GM21619 (cell line): ENCODE measurements around the gene PARPBP.
"Not testable (repeated sequence)": the region's sequence is repeated elsewhere in the genome, so short reads cannot be mapped to it uniquely, and the experiment has no call there.

Experiments used
- ATAC-seq: cut with Tn5 transposase; IDR thresholded peaks from one replicate; pipeline ENCODE4 v1.9.1; 2021; ENCODE audit not compliant: unreplicated experiment

The PARPBP gene

DNA sequence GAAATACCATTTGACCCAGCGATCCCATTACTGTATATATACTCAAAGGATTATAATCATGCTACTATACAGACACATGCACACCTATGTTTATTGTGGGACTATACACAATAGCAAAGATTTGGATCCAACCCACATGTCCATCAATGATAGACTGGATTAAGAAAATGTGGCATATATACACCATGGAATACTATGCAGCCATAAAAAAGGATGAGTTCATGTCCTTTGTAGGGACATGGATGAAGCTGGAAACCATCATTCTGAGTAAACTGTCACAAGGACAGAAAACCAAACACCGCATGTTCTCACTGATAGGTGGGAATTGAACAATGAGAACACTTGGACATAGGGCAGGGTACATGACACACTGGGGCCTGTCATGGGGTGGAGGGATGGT, 120.9 kb downstream of the PARPBP start:
- not testable (repeated sequence) for ATAC-seq
